Lung (tissue), 12 donors: ENCODE results near the gene EVI5. TPM values are rescaled to one million over a fixed set of nuclear protein-coding genes. Genes with fewer than 3 reads are reported as not detected.
A peak's percentile ranks its signal among the peaks of the same experiment; 100 is the strongest.
"Not testable (repeated sequence)": the region's sequence is repeated elsewhere in the genome, so short reads cannot be mapped to it uniquely, and the experiment has no call there.

ENCODE experiments used
- ATAC-seq: fragments of 200-7000 bp; cut with Tn5 transposase; one replicate; pipeline ENCODE4 v1.9.1; 2020; ENCODE audit warnings: moderate number of reproducible peaks; ENCODE audit not compliant: insufficient read depth, low FRiP score
- DNase-seq, 3 donors: peaks; one replicate each; pipeline ENCODE4 v3.0.0-alpha.2; 2013 to 2017
- H3K27ac ChIP-seq, 2 donors: one replicate each; pipeline ENCODE4 v1.5.1; 2013; ENCODE audit warnings: mild to moderate bottlenecking in 2 of 2, moderate library complexity in 2 of 2, control low read depth in 1 of 2, inconsistent platforms in 1 of 2, low read depth in 1 of 2, low read length in 1 of 2
- H3K27me3 ChIP-seq, 3 donors: one replicate each; pipeline ENCODE4 v1.5.1; 2013; ENCODE audit warnings: low read length in 2 of 3; ENCODE audit not compliant: control insufficient read depth in 3 of 3, insufficient read depth in 3 of 3
- H3K36me3 ChIP-seq, 4 donors: one replicate each; pipeline ENCODE4 v1.5.1; 2013; ENCODE audit warnings: low read length in 4 of 4, mild to moderate bottlenecking in 1 of 4, moderate library complexity in 1 of 4; ENCODE audit not compliant: control insufficient read depth in 4 of 4, insufficient read depth in 4 of 4
- H3K4me1 ChIP-seq, 5 donors: one replicate each; pipeline ENCODE4 v1.5.1; 2013; ENCODE audit warnings: low read length in 5 of 5, mild to moderate bottlenecking in 2 of 5, moderate library complexity in 1 of 5; ENCODE audit not compliant: control insufficient read depth in 5 of 5, insufficient read depth in 5 of 5
- H3K4me3 ChIP-seq: one replicate; pipeline ENCODE4 v1.5.1; 2013; ENCODE audit warnings: mild to moderate bottlenecking, control low read depth, moderate library complexity
- H3K9ac ChIP-seq, 2 donors: one replicate each; pipeline ENCODE4 v1.5.1; 2013; ENCODE audit warnings: low read length in 2 of 2, control low read depth in 1 of 2; ENCODE audit not compliant: insufficient read depth in 1 of 2
- H3K9me3 ChIP-seq, 4 donors: one replicate each; pipeline ENCODE4 v1.5.1; 2013; ENCODE audit warnings: low read length in 3 of 4, mild to moderate bottlenecking in 1 of 4, moderate library complexity in 1 of 4; ENCODE audit not compliant: control insufficient read depth in 4 of 4, insufficient read depth in 3 of 4
- WGBS, 2 donors: extraction: QIAGEN DNeasy Blood & Tissue Kit; methylation state at CpG; one replicate each; pipeline ENCODE4 v1.1.7; 2013; 5-methylcytosine and 5-hydroxymethylcytosine counted together
- polyA plus RNA-seq, 2 donors: library from polyadenylated mRNA; stranded (reverse); fragments of 200-250 nt; gene quantifications; one replicate each; pipeline ENCODE4 v1.2.1, GENCODE V29; 2013
- total RNA-seq, 2 donors: library from RNA; depleted of rRNA in 1 of 2; stranded (reverse); fragments of >200 nt in 1 of 2; gene quantifications; one replicate each; pipeline ENCODE4 v1.2.1, GENCODE V29; 2014 to 2021
- TF ChIP-seq, protein P1 (sequence below): IDR thresholded peaks from 2 replicates; pipeline ENCODE4 v1.5.1; 2012; ENCODE audit warnings: mild to moderate bottlenecking; ENCODE audit errors: control extremely low read depth, extremely low read depth
- donor health status: control.
- donor health status: control.
- donor health status: Bipolar disorder and iron deficiency.
- donor health status: healthy.
- donor health status: DM: yes; HTN: yes; CAD: no.

The EVI5 gene
- total and polyA plus RNA-seq, 4 donors, result 4.9 to 88.8 (median 25.1) TPM

DNA sequence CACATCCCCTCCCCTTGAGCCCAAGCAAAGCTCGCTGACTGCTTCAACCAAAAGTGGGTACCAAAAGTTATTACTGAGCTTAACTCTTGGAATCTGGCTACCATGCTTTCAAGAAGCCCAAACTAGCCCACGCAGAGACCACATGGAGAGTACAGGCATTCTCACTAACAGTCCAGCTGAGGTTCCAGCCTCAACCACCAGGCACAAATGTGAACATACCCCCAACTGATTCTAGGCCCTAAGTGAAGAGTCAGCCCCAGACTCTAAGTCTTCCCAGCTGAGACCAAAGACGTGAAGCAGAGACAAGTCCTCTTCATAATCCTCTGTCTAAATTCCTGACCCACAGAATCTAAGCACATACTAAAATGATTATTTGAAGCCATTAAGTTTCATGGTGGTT lies 36.8 kb downstream of the EVI5 start:
- H3K36me3 ChIP-seq, result peaks cover 0 to 2% (median 0%) of the 10 kb centered on the region in 4 donors
- H3K4me1 ChIP-seq, result peaks cover 0 to 14% (median 3%) of the 10 kb centered on the region in 5 donors
- no peak overlapping the region for H3K9ac ChIP-seq
- peak overlapping the region in 1 of 2 donors; percentile 60 for H3K27ac ChIP-seq
- ATAC-seq (no peak), DNase-seq (no peak)
- 92 to 94% methylated on average over 3 of the region's 3 CpGs for WGBS, 2 donors
- no peak overlapping the region for H3K4me3 ChIP-seq
- H3K27me3 ChIP-seq, result no peaks in the 10 kb centered on the region
- H3K9me3 ChIP-seq, result no peaks in the 10 kb centered on the region
- TF ChIP-seq, protein P1, sequence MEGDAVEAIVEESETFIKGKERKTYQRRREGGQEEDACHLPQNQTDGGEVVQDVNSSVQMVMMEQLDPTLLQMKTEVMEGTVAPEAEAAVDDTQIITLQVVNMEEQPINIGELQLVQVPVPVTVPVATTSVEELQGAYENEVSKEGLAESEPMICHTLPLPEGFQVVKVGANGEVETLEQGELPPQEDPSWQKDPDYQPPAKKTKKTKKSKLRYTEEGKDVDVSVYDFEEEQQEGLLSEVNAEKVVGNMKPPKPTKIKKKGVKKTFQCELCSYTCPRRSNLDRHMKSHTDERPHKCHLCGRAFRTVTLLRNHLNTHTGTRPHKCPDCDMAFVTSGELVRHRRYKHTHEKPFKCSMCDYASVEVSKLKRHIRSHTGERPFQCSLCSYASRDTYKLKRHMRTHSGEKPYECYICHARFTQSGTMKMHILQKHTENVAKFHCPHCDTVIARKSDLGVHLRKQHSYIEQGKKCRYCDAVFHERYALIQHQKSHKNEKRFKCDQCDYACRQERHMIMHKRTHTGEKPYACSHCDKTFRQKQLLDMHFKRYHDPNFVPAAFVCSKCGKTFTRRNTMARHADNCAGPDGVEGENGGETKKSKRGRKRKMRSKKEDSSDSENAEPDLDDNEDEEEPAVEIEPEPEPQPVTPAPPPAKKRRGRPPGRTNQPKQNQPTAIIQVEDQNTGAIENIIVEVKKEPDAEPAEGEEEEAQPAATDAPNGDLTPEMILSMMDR, result no peak

DNA sequence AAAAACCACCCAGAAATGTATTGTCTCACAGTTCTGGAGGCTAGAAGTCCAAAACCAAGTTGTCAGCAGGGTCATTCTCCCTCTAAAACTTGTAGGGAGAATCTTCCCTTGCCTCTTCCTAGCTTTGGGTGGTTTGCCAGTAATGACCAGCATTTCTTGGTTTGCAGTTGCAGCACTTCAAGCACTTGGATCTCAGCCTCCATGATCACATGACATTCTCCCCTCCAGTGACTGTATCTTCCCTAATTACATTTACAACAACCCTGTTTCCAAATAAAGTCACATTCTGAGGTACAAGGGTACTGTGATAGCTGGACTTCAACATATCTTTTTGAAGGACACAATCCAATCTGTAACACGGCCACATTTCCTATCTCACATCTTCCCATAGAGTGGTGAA lies 37.2 kb downstream of the EVI5 start:
- H3K4me1 ChIP-seq, result peaks cover 0 to 10% (median 2%) of the 10 kb centered on the region in 5 donors
- ATAC-seq (no peak), DNase-seq (peak in 2 of 3 donors; percentile 24 to 52)
- no peaks in the 10 kb centered on the region for H3K27me3 ChIP-seq
- TF ChIP-seq, protein P1, result no peak
- peak overlapping the region in 1 of 2 donors; percentile 60 for H3K27ac ChIP-seq
- no peak overlapping the region for H3K9ac ChIP-seq
- no peak overlapping the region for H3K4me3 ChIP-seq
- WGBS, 2 donors, result 76 to 81% methylated on average over 1 of the region's 1 CpG
- peaks cover 0 to 2% (median 0%) of the 10 kb centered on the region in 4 donors for H3K36me3 ChIP-seq
- no peaks in the 10 kb centered on the region for H3K9me3 ChIP-seq

DNA sequence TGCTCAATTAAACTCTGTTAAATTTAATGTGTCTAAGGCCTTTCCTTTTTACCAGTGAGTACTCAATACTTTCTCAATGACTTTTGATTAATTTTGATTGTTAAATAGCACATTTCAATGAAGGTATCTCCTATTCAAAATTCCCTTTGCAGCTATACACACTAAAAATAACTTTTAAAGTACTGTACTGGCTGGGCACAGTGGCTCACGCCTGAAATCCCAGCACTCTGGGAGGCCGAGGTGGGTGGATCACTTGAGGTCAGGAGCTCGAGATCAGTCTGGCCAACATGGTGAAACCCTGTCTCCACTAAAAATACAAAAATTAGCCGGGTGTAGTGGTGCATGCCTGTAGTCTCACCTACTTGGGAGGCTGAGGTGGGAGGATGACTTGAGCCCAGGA lies 38.7 kb downstream of the EVI5 start:
- not testable (repeated sequence) for ATAC-seq, H3K36me3 ChIP-seq, H3K9me3 ChIP-seq, H3K27me3 ChIP-seq, H3K4me3 ChIP-seq, H3K9ac ChIP-seq, H3K4me1 ChIP-seq, DNase-seq, H3K27ac ChIP-seq
- 89 to 96% methylated on average over 4 of the region's 4 CpGs for WGBS, 2 donors

DNA sequence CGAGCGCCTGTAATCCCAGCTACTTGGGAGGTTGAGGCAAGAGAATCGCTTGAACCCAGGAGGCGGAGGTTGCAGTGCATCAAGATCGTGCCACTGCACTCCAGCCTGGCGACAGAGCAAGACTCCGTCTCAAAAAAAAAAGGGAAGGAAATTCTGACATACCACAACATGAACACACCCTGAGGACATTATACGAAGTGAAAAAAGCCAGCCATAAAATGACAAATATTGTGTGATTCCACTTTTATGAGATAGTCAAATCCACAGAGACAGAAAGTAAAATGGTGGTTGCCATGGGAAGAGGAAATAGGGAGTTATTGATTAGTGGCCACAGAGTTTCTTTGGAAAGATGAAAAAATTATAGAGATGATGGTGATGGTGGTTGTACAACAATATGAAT lies 41.7 kb downstream of the EVI5 start:
- Histone ChIP-seq H3K27me3 (no peaks in the 10 kb centered on the region), H3K4me3 (no peak overlapping the region), H3K36me3 (peaks cover 0 to 2% (median 0%) of the 10 kb centered on the region in 4 donors), H3K9me3 (no peaks in the 10 kb centered on the region), H3K27ac (no peak overlapping the region), H3K4me1 (peaks cover 0 to 7% (median 3%) of the 10 kb centered on the region in 5 donors), H3K9ac (no peak overlapping the region)
- TF ChIP-seq, protein P1, result no peak
- DNase-seq (no peak), ATAC-seq (no peak)
- WGBS, 2 donors, result 62 to 76% methylated on average over 8 of the region's 8 CpGs
